ENCODE results near the gene ZDHHC13.

The ZDHHC13 gene

DNA sequence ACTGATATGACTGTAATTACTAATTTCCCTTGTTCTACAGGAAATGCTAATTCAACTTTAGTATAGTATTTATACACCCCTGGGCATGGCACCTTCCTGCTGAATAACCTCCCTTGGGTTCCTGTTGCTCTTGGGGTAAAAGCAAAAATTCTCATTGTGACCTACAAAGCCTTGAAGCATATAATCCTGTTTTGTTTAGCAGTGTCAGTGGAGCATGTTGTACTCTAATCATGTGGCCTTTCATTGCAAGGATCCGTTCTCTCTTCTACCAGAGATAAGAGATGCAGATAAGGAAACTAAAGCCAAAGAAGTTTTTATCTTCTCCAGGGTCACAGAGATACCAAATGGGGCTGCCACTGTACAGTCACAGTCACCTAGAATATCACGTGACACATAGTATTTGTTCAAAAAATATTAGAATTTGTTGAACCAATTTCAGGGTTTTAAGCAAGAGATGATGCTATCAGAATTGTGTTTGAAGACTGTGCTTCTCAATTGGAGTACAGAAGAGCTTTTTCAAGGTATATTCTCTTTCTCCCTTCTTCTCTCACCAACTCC lies 59.7 kb downstream of the ZDHHC13 start:
- ATAC-seq = no peak
- TF ChIP-seq ESRRG (CRISPR knock-in tag; IDR thresholded peaks at IDR 0.05) = no peak
- TF ChIP-seq, protein P1, sequence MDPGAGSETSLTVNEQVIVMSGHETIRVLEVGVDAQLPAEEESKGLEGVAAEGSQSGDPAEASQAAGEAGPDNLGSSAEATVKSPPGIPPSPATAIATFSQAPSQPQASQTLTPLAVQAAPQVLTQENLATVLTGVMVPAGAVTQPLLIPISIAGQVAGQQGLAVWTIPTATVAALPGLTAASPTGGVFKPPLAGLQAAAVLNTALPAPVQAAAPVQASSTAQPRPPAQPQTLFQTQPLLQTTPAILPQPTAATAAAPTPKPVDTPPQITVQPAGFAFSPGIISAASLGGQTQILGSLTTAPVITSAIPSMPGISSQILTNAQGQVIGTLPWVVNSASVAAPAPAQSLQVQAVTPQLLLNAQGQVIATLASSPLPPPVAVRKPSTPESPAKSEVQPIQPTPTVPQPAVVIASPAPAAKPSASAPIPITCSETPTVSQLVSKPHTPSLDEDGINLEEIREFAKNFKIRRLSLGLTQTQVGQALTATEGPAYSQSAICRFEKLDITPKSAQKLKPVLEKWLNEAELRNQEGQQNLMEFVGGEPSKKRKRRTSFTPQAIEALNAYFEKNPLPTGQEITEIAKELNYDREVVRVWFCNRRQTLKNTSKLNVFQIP (CRISPR knock-in tag; IDR thresholded peaks at IDR 0.05; ENCODE audit: borderline replicate concordance, low read depth) = no peak
- no peak for TF ChIP-seq SNAI2 (CRISPR knock-in tag; IDR thresholded peaks at IDR 0.05)
- no peak for TF ChIP-seq BACH2 (CRISPR knock-in tag; IDR thresholded peaks at IDR 0.05; ENCODE audit: borderline replicate concordance)
- TF ChIP-seq OSR1 (CRISPR knock-in tag; IDR thresholded peaks at IDR 0.05) = no peak
- TF ChIP-seq ISL1 (CRISPR knock-in tag; IDR thresholded peaks at IDR 0.05) = no peak
- no peak for TF ChIP-seq ZNF8 (CRISPR knock-in tag; IDR thresholded peaks at IDR 0.05)
- TF ChIP-seq ZNF565 (CRISPR knock-in tag; conservative IDR thresholded peaks at IDR 0.05; ENCODE audit: low read depth) = no peak
- TF ChIP-seq TSHZ2 (CRISPR knock-in tag; IDR thresholded peaks at IDR 0.05) = no peak
- no peak for TF ChIP-seq RARB (CRISPR knock-in tag; IDR thresholded peaks at IDR 0.05)
- no peak for TF ChIP-seq CSDC2 (CRISPR knock-in tag; IDR thresholded peaks at IDR 0.05)
- TF ChIP-seq PPARA (CRISPR knock-in tag; IDR thresholded peaks at IDR 0.05; ENCODE audit: borderline replicate concordance) = no peak
- no peak for TF ChIP-seq PATZ1 (CRISPR knock-in tag; IDR thresholded peaks at IDR 0.05; ENCODE audit: borderline replicate concordance)
- no peak for TF ChIP-seq CREB5 (CRISPR knock-in tag; IDR thresholded peaks at IDR 0.05; ENCODE audit: low read depth)
- TF ChIP-seq ZFP3 (CRISPR knock-in tag; IDR thresholded peaks at IDR 0.05) = no peak
- TF ChIP-seq ZNF70 (CRISPR knock-in tag; IDR thresholded peaks at IDR 0.05) = no peak
- TF ChIP-seq ARNTL (CRISPR knock-in tag; IDR thresholded peaks at IDR 0.05; ENCODE audit: borderline replicate concordance, low read depth) = no peak
- TF ChIP-seq TCF4 (CRISPR knock-in tag; IDR thresholded peaks at IDR 0.05; ENCODE audit: borderline replicate concordance) = no peak
- TF ChIP-seq GLIS3 (CRISPR knock-in tag; IDR thresholded peaks at IDR 0.05) = no peak

DNA sequence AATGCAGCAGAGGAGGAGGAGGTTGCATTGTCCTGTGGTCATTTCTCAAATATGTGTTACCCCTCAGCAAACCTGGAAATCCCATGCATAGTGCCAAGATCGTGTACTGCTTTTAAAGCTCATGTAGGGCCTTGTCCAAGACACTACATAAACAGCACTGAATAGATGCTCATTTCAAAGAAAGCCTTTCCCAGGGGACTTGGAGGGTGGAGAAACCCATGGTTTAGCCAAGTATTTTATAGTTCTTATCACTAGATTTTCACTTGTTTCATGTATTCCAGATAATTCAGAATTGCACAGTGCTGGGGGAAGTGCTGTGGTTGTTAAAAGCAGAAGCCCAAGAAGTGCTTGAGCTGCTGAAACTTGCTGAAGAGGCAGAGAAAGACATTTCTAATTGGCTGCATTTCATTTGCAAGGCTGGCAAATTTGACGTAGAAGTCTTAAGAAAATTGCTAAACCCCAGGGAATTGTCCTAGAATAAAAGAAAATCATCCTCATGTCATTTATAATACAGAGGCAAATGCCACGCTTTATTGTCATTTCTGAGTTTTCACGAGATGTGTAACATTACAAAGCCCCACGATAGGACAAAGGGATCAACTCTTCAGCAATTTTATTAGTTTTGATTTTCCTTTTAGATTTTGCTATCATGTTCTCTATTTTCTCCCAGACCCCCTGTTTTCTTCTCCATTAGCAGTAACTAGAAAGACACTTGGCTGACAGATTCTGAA lies 64.7 kb downstream of the ZDHHC13 start:
- no peak for TF ChIP-seq PATZ1 (CRISPR knock-in tag; IDR thresholded peaks at IDR 0.05; ENCODE audit: borderline replicate concordance)
- TF ChIP-seq ARNTL (CRISPR knock-in tag; IDR thresholded peaks at IDR 0.05; ENCODE audit: borderline replicate concordance, low read depth) = no peak
- TF ChIP-seq, protein P1 (CRISPR knock-in tag; IDR thresholded peaks at IDR 0.05; ENCODE audit: borderline replicate concordance, low read depth) = no peak
- no peak for TF ChIP-seq SNAI2 (CRISPR knock-in tag; IDR thresholded peaks at IDR 0.05)
- no peak for TF ChIP-seq ZNF565 (CRISPR knock-in tag; conservative IDR thresholded peaks at IDR 0.05; ENCODE audit: low read depth)
- no peak for TF ChIP-seq ZNF8 (CRISPR knock-in tag; IDR thresholded peaks at IDR 0.05)
- no peak for TF ChIP-seq ZNF70 (CRISPR knock-in tag; IDR thresholded peaks at IDR 0.05)
- TF ChIP-seq BACH2 (CRISPR knock-in tag; IDR thresholded peaks at IDR 0.05; ENCODE audit: borderline replicate concordance) = no peak
- TF ChIP-seq ZFP3 (CRISPR knock-in tag; IDR thresholded peaks at IDR 0.05) = no peak
- TF ChIP-seq ESRRG (CRISPR knock-in tag; IDR thresholded peaks at IDR 0.05) = no peak
- no peak for TF ChIP-seq ZFP30 (CRISPR knock-in tag; IDR thresholded peaks at IDR 0.05)
- no peak for TF ChIP-seq OSR1 (CRISPR knock-in tag; IDR thresholded peaks at IDR 0.05)
- no peak for TF ChIP-seq CREB5 (CRISPR knock-in tag; IDR thresholded peaks at IDR 0.05; ENCODE audit: low read depth)
- no peak for TF ChIP-seq GLIS3 (CRISPR knock-in tag; IDR thresholded peaks at IDR 0.05)
- TF ChIP-seq ISL1 (CRISPR knock-in tag; IDR thresholded peaks at IDR 0.05) = no peak
- no peak for TF ChIP-seq TSHZ2 (CRISPR knock-in tag; IDR thresholded peaks at IDR 0.05)
- no peak for ATAC-seq
